ENCODE measurements around the gene CYP2U1.

The CYP2U1 gene

DNA sequence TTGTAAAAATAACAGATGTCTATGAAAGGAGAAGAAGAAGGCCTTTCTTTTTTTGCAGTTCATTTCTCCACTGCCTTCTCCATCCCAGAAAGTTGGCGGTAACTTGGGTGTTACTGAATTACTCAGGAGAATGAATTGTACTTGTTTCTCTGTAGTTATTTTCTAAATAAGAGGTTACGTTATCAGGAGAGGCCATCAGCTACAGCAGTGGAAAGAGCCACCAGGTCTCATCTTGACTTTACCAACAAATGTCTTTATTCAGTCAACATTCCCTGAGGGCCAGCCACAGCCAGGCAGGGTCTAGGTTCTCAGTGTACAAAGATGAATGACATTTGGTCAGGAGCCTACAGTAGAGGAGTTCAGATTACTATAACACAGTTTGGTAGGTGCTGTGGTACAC is 66.4 kb downstream of the CYP2U1 start:
- Histone ChIP-seq H3K79me2 (no peaks in the 10 kb centered on the region), H3K27me3 (ENCODE audit: control insufficient read depth, insufficient read depth, low read length) (no peaks in the 10 kb centered on the region), H3K4me3 (ENCODE audit: low read depth, low read length) (no peak overlapping the region), H3K4me2 (ENCODE audit: low read length) (no peak overlapping the region), H3K27ac (no peak overlapping the region), H3K9me3 (ENCODE audit: control insufficient read depth, low read length) (no peaks in the 10 kb centered on the region), H3K9ac (no peak overlapping the region), H3K4me1 (no peaks in the 10 kb centered on the region), H3K36me3 (ENCODE audit: control insufficient read depth, insufficient read depth, low read length) (no peaks in the 10 kb centered on the region), H2AFZ (no peak overlapping the region)
- TF ChIP-seq, protein P1, sequence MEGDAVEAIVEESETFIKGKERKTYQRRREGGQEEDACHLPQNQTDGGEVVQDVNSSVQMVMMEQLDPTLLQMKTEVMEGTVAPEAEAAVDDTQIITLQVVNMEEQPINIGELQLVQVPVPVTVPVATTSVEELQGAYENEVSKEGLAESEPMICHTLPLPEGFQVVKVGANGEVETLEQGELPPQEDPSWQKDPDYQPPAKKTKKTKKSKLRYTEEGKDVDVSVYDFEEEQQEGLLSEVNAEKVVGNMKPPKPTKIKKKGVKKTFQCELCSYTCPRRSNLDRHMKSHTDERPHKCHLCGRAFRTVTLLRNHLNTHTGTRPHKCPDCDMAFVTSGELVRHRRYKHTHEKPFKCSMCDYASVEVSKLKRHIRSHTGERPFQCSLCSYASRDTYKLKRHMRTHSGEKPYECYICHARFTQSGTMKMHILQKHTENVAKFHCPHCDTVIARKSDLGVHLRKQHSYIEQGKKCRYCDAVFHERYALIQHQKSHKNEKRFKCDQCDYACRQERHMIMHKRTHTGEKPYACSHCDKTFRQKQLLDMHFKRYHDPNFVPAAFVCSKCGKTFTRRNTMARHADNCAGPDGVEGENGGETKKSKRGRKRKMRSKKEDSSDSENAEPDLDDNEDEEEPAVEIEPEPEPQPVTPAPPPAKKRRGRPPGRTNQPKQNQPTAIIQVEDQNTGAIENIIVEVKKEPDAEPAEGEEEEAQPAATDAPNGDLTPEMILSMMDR (IDR thresholded peaks at IDR 0.05) = no peak

DNA sequence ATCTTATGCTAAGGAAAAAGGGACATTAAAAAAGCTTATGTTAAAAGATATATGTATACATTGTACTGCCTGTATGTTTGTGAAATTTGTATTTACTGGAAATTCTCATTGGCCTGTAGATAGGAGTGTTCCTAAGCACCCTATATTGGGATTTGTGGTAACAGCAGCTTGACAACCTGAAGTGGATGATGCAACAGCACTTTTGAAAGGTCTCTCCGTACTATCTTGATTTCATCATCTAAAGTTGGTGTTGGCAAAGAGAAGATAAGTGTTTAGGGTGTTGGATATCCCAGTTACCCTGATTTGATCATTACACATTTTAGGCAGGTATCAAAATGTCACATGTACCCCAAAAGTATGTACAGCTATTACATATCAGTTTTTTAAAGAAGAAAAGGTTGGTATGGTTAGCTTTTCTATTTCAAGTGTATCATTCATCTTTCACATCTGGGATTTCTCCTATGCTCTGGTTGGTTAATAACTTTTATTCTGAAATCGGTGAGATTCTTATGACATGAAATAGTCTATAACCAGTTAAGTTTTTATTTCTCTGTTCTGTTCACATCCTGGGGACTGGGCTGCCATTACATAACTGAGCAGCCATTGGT is 68.7 kb downstream of the CYP2U1 start:
- H3K4me3 ChIP-seq (ENCODE audit: low read depth, low read length) = no peak overlapping the region

DNA sequence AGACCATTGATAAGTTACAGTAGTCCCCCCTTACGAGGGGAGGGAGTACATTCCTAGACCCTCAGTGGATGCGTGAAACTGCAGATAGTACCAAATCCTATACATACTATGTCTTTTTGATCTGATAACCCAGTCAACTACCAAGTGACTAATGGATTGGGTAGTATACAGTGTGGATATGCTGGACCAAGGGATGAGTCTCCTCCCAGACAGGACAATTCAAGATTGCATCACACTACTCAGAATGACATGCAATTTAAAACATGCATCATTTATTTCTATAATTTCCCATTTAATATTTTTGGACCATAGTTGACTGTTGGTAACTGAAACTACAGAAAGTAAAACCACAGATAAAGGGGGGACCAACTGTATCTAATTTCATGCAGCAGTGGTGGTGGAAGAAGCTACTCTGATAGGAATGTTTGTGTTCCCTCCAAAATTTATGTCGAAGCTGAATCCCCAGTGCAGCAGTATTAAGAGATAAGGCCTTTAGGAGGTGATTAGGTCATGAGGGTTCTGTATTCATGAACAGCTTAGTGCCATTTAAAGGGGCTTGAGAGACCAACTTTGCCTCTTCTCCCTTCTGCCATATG is 70.3 kb downstream of the CYP2U1 start:
- H3K36me3 ChIP-seq (ENCODE audit: control insufficient read depth, insufficient read depth, low read length) = no peaks in the 10 kb centered on the region
- no peak overlapping the region for H3K27ac ChIP-seq
- no peak overlapping the region for H2AFZ ChIP-seq
- TF ChIP-seq, protein P1 (IDR thresholded peaks at IDR 0.05) = no peak
- no peak overlapping the region for H3K9ac ChIP-seq
- H3K79me2 ChIP-seq = no peaks in the 10 kb centered on the region
- no peaks in the 10 kb centered on the region for H3K9me3 ChIP-seq (ENCODE audit: control insufficient read depth, low read length)
- H3K4me3 ChIP-seq (ENCODE audit: low read depth, low read length) = no peak overlapping the region
- H3K4me1 ChIP-seq = no peaks in the 10 kb centered on the region
- no peaks in the 10 kb centered on the region for H3K27me3 ChIP-seq (ENCODE audit: control insufficient read depth, insufficient read depth, low read length)
- no peak overlapping the region for H3K4me2 ChIP-seq (ENCODE audit: low read length)

More for the DNA sequence above, 68.7 kb downstream of the CYP2U1 start:
- Histone ChIP-seq H3K9ac (no peak overlapping the region), H3K79me2 (no peaks in the 10 kb centered on the region), H3K27me3 (ENCODE audit: control insufficient read depth, insufficient read depth, low read length) (no peaks in the 10 kb centered on the region), H3K36me3 (ENCODE audit: control insufficient read depth, insufficient read depth, low read length) (no peaks in the 10 kb centered on the region), H3K4me1 (no peaks in the 10 kb centered on the region), H3K9me3 (ENCODE audit: control insufficient read depth, low read length) (no peaks in the 10 kb centered on the region), H3K27ac (no peak overlapping the region), H2AFZ (no peak overlapping the region), H3K4me2 (ENCODE audit: low read length) (no peak overlapping the region)
- TF ChIP-seq, protein P1 (IDR thresholded peaks at IDR 0.05) = no peak
